GM21786 (cell line): Measurements from ENCODE around the gene GBGT1.

ENCODE experiments used
- ATAC-seq: cut with Tn5 transposase; IDR thresholded peaks from one replicate; pipeline ENCODE4 v1.9.1; 2021; ENCODE audit not compliant: unreplicated experiment

The GBGT1 gene

DNA sequence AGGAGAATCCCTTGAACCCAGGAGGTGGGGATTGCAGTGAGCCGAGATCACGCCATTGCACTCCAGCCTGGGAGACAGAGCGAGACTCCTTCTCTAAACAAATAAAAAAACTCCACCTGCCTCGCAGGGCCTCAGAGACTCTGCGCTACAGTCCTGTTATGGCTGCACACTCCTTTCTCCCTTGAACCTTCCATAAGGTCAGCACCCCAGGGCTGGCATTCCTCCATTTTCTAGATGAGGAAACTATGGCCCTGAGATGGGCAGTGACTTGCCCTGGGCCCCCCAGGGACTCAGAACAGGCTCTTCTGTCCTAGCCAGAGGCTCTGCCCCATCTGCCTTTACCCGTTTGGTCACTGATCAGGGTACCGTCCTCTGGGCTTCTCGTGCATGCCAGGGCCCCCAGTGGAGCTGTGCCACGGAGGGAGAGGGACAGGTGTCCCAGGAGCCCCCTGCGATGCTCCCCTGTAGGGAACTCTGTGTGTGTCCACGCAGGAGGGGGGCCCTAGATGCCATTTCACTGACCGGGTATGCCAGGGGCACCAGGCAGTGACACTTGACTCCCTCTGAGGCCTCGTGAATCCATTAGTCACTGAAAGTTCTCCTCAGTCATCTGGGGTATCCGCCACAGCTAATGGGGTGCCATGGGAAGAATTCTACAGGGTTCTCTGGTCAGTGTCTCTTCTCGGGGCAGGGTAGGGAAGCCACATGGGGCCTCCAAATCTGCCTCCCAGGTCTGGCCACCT lies 58.8 kb downstream of the GBGT1 start:
- ATAC-seq, result no peak

GRCh38 chr9:133103987-133104505 lies 59.7 kb downstream of the GBGT1 start:
- ATAC-seq, result no peak

DNA sequence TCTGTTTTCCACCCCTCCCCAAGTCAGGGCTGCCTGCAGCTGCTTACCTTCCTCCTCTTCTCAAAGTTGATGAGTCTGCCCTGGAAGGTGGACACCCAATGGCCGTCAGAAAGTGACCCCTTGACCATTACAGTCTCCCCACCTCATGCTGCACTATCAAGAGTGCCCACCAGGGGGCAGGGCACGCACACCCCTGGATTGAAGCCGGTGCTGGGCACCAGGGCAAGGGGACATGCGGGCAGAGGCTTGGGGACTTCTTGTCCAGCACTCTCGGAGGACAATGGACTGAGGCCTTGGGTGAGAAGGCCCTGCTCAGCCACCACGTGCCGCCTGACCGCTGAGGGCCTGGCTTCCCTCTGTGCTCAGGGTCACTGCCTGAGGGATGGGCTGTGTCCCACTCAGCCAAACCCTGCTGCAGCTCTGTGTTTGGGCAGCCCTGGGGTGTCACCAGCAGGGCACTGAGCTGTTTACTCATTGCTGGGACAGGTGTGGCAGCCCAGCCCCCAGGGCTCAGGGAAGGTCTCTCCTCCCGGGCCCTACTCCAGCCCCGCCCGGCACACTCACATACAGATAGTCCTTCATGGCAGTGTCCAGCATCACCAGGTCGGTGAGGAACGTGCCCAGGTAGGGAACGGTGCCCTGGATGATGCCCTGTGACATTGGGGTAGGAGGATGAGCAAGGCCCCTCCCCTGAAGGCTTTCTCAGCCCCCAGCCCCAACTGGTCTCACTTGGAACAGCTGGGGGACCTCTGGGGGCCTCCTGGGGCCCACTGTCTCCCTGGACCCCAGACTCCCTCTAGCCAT lies 60.3 kb downstream of the GBGT1 start:
- ATAC-seq, result no peak
